K562 (cell line): Measurements from ENCODE around the gene STK24. TPM values are rescaled to one million over a fixed set of nuclear protein-coding genes. Genes with fewer than 3 reads are reported as not detected.

ENCODE experiments used
- ATAC-seq: fragments of 200-7000 bp; cut with Tn5 transposase; 3 replicates; pipeline ENCODE4 v1.9.1; 2020; ENCODE audit warnings: moderate library complexity
- BruUV-seq: library from RNA; stranded (reverse); fragments of 400-500 nt; replicated peaks from 2 replicates; lab custom pipeline; 2021; lab: Mats Ljungman, UMichigan
- CTCF ChIA-PET: fragments of 300-600 bp; formaldehyde crosslinking; extraction: SDS; loops from one replicate; lab custom pipeline; 2021; ENCODE audit warnings: low intra/inter-chr PET ratio; lab: Yijun Ruan, JAX
- POLR2A ChIA-PET: fragments of 300-600, 350-650 bp; sonication (Branson Sonifier 250); formaldehyde crosslinking; extraction: SDS; loops from one replicate; lab custom pipeline; 2021; ENCODE audit warnings: antibody characterized with exemption, inconsistent platforms; lab: Yijun Ruan, JAX
- DNase-seq, 4 experiments: peaks; one replicate each; pipeline versions ENCODE4 v3.0.0 to v3.0.0-alpha.2; 2011 to 2018; ENCODE audit warnings: low spot score in 3 of 4, mixed read lengths in 3 of 4; ENCODE audit errors: extremely low read depth in 1 of 4
- FAIRE-seq: peaks from 2 replicates; lab custom pipeline; 2011; peaks lifted over from hg19 to GRCh38; lab: Jason Lieb, UNC
- H2AFZ ChIP-seq: 2 replicates; pipeline ENCODE4 v1.6.0; 2011; ENCODE audit warnings: low read depth, low read length, control low read depth, inconsistent platforms
- H3K27ac ChIP-seq: fragments of 200-600 bp; 3 replicates; pipeline ENCODE4 v1.8.0; 2011; ENCODE audit warnings: low read depth, mild to moderate bottlenecking, control low read depth, inconsistent platforms, low read length, moderate library complexity, mixed read lengths; ENCODE audit errors: extremely low read depth
- H3K27me3 ChIP-seq, 2 experiments: fragments of 300-600 bp in 1 of 2; 2 replicates in 1 of 2; 3 replicates in 1 of 2; pipeline versions ENCODE4 v1.6.0 to v1.8.0; 2011; ENCODE audit warnings: inconsistent platforms in 2 of 2, low read length in 2 of 2, mild to moderate bottlenecking in 1 of 2, mixed read lengths in 1 of 2, moderate library complexity in 1 of 2; ENCODE audit not compliant: control insufficient read depth in 2 of 2, insufficient read depth in 2 of 2
- H3K36me3 ChIP-seq: fragments of 300-600 bp; 3 replicates; pipeline ENCODE4 v1.8.0; 2011; ENCODE audit warnings: mild to moderate bottlenecking, low read length, inconsistent platforms; ENCODE audit not compliant: control insufficient read depth, insufficient read depth
- H3K4me1 ChIP-seq, 2 experiments: fragments of 200-600 bp in 1 of 2; replicated peaks in 1 of 2; 2 replicates in 1 of 2; 3 replicates in 1 of 2; pipeline versions ENCODE4 v1.5.1 to v1.8.0; 2011; ENCODE audit warnings: inconsistent platforms in 2 of 2, low read length in 2 of 2, mild to moderate bottlenecking in 1 of 2, mixed read lengths in 1 of 2, moderate library complexity in 1 of 2; ENCODE audit not compliant: control insufficient read depth in 2 of 2, insufficient read depth in 2 of 2
- H3K4me2 ChIP-seq: 2 replicates; pipeline ENCODE4 v1.6.1; 2011; ENCODE audit warnings: low read length, control low read depth, inconsistent platforms, mixed read lengths; ENCODE audit not compliant: insufficient read depth
- H3K4me3 ChIP-seq: fragments of 200-600 bp; sonication (generic), shearing (Covaris generic); 2 replicates; pipeline ENCODE4 v1.5.1; 2016; ENCODE audit warnings: control low read depth, inconsistent platforms
- H3K79me2 ChIP-seq: fragments of 200-600 bp; 3 replicates; pipeline ENCODE4 v1.8.0; 2011; ENCODE audit warnings: low read length, inconsistent platforms; ENCODE audit not compliant: control insufficient read depth, insufficient read depth
- H3K9ac ChIP-seq, 2 experiments: 2 replicates each; pipeline versions ENCODE4 v1.6.0 to v1.6.1; 2011; ENCODE audit warnings: low read depth in 2 of 2, low read length in 2 of 2, control low read depth in 1 of 2, inconsistent platforms in 1 of 2, mild to moderate bottlenecking in 1 of 2, mixed read lengths in 1 of 2; ENCODE audit not compliant: insufficient read depth in 1 of 2
- H3K9me1 ChIP-seq: one replicate; pipeline ENCODE4 v1.6.0; 2011; ENCODE audit warnings: inconsistent platforms, mild to moderate bottlenecking, low read length, moderate library complexity; ENCODE audit not compliant: control insufficient read depth, insufficient read depth
- H3K9me3 ChIP-seq: replicated peaks from 2 replicates; pipeline ENCODE4 v1.5.1; 2011; ENCODE audit warnings: low read depth, low read length, inconsistent platforms; ENCODE audit not compliant: control insufficient read depth, insufficient read depth
- H4K20me1 ChIP-seq: replicated peaks from 2 replicates; pipeline ENCODE4 v1.6.1; 2011; ENCODE audit warnings: low read length, inconsistent platforms, mixed read lengths; ENCODE audit not compliant: control insufficient read depth, insufficient read depth
- KLF10 ChIP-seq: fragments of 250-450 bp; sonication (Bioruptor Pico); IDR thresholded peaks from 2 replicates; pipeline ENCODE4 v1.6.1; 2021; ENCODE audit warnings: matching md5 sums
- NFATC3 ChIP-seq: fragments of 450-650 bp; IDR thresholded peaks from 2 replicates; pipeline ENCODE4 v1.6.1; 2017; ENCODE audit warnings: mild to moderate bottlenecking
- NFIC ChIP-seq: fragments of 450-650 bp; IDR thresholded peaks from 2 replicates; pipeline ENCODE4 v1.6.1; 2017; ENCODE audit warnings: mild to moderate bottlenecking, inconsistent platforms
- NR2C1 ChIP-seq, 2 experiments: fragments of 450-650 bp; IDR thresholded peaks; 2 replicates each; pipeline ENCODE4 v1.6.1; 2017; ENCODE audit warnings: mild to moderate bottlenecking in 2 of 2, antibody characterized with exemption in 1 of 2, inconsistent platforms in 1 of 2, missing compliant biosample characterization in 1 of 2, missing genetic modification characterization in 1 of 2
- POLR2B ChIP-seq: fragments of 450-650 bp; IDR thresholded peaks from 2 replicates; pipeline ENCODE4 v1.6.1; 2018; ENCODE audit warnings: low read depth; ENCODE audit not compliant: partially characterized antibody
- SLC30A9 ChIP-seq: fragments of 250-450 bp; sonication (Bioruptor Pico); IDR thresholded peaks from 2 replicates; pipeline ENCODE4 v1.8.0; 2022; ENCODE audit warnings: mild to moderate bottlenecking, moderate library complexity
- SMAD3 ChIP-seq: fragments of 450-650 bp; formaldehyde crosslinking; conservative IDR thresholded peaks from 2 replicates; pipeline ENCODE4 v1.4.0; 2020; ENCODE audit warnings: mild to moderate bottlenecking
- WGBS: fragments of 100-300 bp; shearing (Covaris generic); methylation state at CpG from one replicate; pipeline ENCODE4 v1.1.6; 2016; ENCODE audit warnings: low coverage, mixed read lengths; ENCODE audit not compliant: insufficient coverage; ENCODE audit errors: missing lambda C conversion rate; 5-methylcytosine and 5-hydroxymethylcytosine counted together
- in situ Hi-C: fragments of 300-500 bp; cut with MboI; formaldehyde crosslinking; loops from 4 replicates; pipeline ENCODE4 v1.15.0; 2018; ENCODE audit warnings: inconsistent platforms, mixed read lengths
- intact Hi-C: fragments of 100-400 bp; cut with micrococcal nuclease; formaldehyde crosslinking; loops from 2 replicates; pipeline ENCODE4 v1.14.2; 2022
- polyA plus RNA-seq, 8 experiments: library from polyadenylated mRNA; depleted of rRNA in 4 of 8; stranded (reverse) in 5 of 8; unstranded in 3 of 8; fragments of >200 nt; fragmentation: Nextera tagmentation in 2 of 8; fragmentation: Illumina TruSeq in 1 of 8; extraction: Ambion mirVana in 2 of 8; extraction: Trizol in 1 of 8; gene quantifications; 2 replicates each; pipeline versions ENCODE4 v1.2.1 to v1.2.3, GENCODE V29; 2011 to 2014; ENCODE audit warnings: inconsistent platforms in 1 of 8, missing spikeins in 1 of 8
- total RNA-seq, 7 experiments: library from RNA; depleted of rRNA in 6 of 7; stranded (reverse); fragments of >200 nt in 6 of 7; fragmentation: Illumina TruSeq in 2 of 7; extraction: Trizol in 2 of 7; gene quantifications; 2 replicates each; pipeline versions ENCODE4 v1.2.1 to v1.2.3, GENCODE V29; 2011 to 2021; ENCODE audit warnings: low replicate concordance in 1 of 7
- TF ChIP-seq, protein P1 (sequence below), 2 experiments: fragments of 450-650 bp in 1 of 2; sonication (generic) in 1 of 2; formaldehyde crosslinking; conservative IDR thresholded peaks; 2 replicates each; pipeline versions ENCODE4 v1.4.0 to v1.8.1; 2020 to 2022; ENCODE audit warnings: mild to moderate bottlenecking in 1 of 2, missing genetic modification reagents in 1 of 2

Gene STK24
- total and polyA plus RNA-seq, 9 of the 15 experiments (the other 6 are each of a cell fraction or from before 2014, with no cell fraction given) = 3.8 to 78.4 (median 28.2) TPM

DNA sequence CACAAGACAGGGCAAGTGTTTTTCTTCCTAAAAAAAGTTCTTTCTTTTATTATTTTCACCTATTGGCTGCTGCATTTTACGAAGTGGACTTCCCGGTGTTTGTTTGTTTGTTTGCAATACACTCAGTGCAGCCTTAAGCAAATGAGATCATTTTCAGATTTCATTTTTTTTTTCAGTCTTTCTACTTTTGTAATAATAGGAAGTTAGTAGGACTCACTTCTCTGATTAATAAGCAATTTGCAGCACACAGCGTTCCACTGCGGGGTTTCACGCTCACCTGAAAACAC lies 128.3 kb downstream of the STK24 start:
- ATAC-seq = no peak
- H3K79me2 ChIP-seq = no peaks in the 10 kb centered on the region
- H3K4me2 ChIP-seq = no peak overlapping the region
- peaks cover 7% of the 10 kb centered on the region; the same call in 2 of the 3 replicates for H3K36me3 ChIP-seq
- TF ChIP-seq SLC30A9 (CRISPR knock-in tag) (no peak), SMAD3 (no peak), NFIC (no peak), NR2C1 (IDR thresholded peaks at IDR 0.05) (no peak), NR2C1 (tag; IDR thresholded peaks at IDR 0.05) (no peak), KLF10 (no peak), NFATC3 (no peak), POLR2B (no peak)
- TF ChIP-seq, protein P1, sequence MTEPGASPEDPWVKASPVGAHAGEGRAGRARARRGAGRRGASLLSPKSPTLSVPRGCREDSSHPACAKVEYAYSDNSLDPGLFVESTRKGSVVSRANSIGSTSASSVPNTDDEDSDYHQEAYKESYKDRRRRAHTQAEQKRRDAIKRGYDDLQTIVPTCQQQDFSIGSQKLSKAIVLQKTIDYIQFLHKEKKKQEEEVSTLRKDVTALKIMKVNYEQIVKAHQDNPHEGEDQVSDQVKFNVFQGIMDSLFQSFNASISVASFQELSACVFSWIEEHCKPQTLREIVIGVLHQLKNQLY (CRISPR knock-in tag; conservative IDR thresholded peaks at IDR 0.05) = no peak
- ChIA-PET CTCF (interaction anchor here (0.6 kb wide), 1 partner anchor 542 kb away, joined by 4 read pairs; no protein-coding TSS in a partner anchor), POLR2A (no interaction called here)
- intact Hi-C loops (loop anchor here (5.0 kb wide), 2 partner anchors 149 to 394 kb away; no protein-coding TSS in a partner anchor), in situ Hi-C loops (loop anchor here (5.0 kb wide), 1 partner anchor 209 kb away; no protein-coding TSS in a partner anchor)
- H3K27ac ChIP-seq = no peak overlapping the region
- BruUV-seq = no TSS peak
- H3K9me1 ChIP-seq = no peaks in the 10 kb centered on the region
- no peak overlapping the region for H3K4me3 ChIP-seq
- no peaks in the 10 kb centered on the region for H3K9me3 ChIP-seq
- H4K20me1 ChIP-seq = no peaks in the 10 kb centered on the region; the same call in 1 of the 2 replicates
- H3K9ac ChIP-seq = no peak overlapping the region
- peaks cover 0 to 11% of the 10 kb centered on the region in 2 experiments; a peak in 2 of 5 replicates for H3K4me1 ChIP-seq
- no peak for DNase-seq
- peaks cover 0 to 11% of the 10 kb centered on the region in 2 experiments; a peak in 1 of 5 replicates for H3K27me3 ChIP-seq
- WGBS = 100% methylated on average over 5 of the region's 5 CpGs
- no peak for FAIRE-seq
- H2AFZ ChIP-seq = no peak overlapping the region
